ENCODE data around the gene SLC12A6. TPM values are rescaled to one million over a fixed set of nuclear protein-coding genes. Genes with fewer than 3 reads are reported as not detected.
A peak's percentile ranks its signal among the peaks of the same experiment; 100 is the strongest.
"Not testable (repeated sequence)": the region's sequence is repeated elsewhere in the genome, so short reads cannot be mapped to it uniquely, and the experiment has no call there.

Gene SLC12A6
- total RNA-seq: 10 to 100 TPM; 32.6 to 47.8 (median 42.1) TPM

- WGBS, 2 donors: 1 to 2% methylated on average over 13 to 23 of the region's 78 CpGs
- H3K4me1 ChIP-seq: peaks cover 32 to 39% of the 10 kb centered on the region in 2 donors
- TF ChIP-seq CTCF (IDR thresholded peaks at IDR 0.05): no peak
- TF ChIP-seq POLR2A (IDR thresholded peaks at IDR 0.05): peak; percentile 34 to 85
- H3K27ac ChIP-seq: peak within 1 kb of the TSS; percentile 67 to 92 (median 88)
- peak within 1 kb of the TSS; percentile 95 to 98 (median 97) for H3K4me3 ChIP-seq (replicated peaks in 1 of 3)
- peaks cover 0 to 11% of the 10 kb centered on the region in 2 donors for H3K36me3 ChIP-seq
- H3K27me3 ChIP-seq: no peaks in the 10 kb centered on the region
- peak; percentile 91 to 93 for DNase-seq
- no peaks in the 10 kb centered on the region for H3K9me3 ChIP-seq
- intact Hi-C loops (cut with DNase I): no loop called here
Measured at GRCh38 chr15:34337557-34338306, at the start of gene SLC12A6. Gene SLC12A6 (minus strand): TSS chr15:34337781. CDS start chr15:34336680, 1,101 bp downstream.

- H3K4me1 ChIP-seq; H3K27ac ChIP-seq; intact Hi-C loops (cut with DNase I); H3K36me3 ChIP-seq; H3K27me3 ChIP-seq; DNase-seq; H3K4me3 ChIP-seq (replicated peaks in 1 of 3); H3K9me3 ChIP-seq: not testable (repeated sequence)
- WGBS, 2 donors: no CpG with 5 or more reads among the region's 19 CpGs
Measured at GRCh38 chr15:34381829-34382521, 44.4 kb upstream of the SLC12A6 start.

GRCh38 chr15:34380491-34380890, 42.9 kb upstream of the SLC12A6 start:
- 94 to 96% methylated on average over 4 of the region's 4 CpGs for WGBS, 2 donors
- H3K27me3 ChIP-seq; intact Hi-C loops (cut with DNase I); H3K4me3 ChIP-seq (replicated peaks in 1 of 3); H3K4me1 ChIP-seq; DNase-seq; H3K36me3 ChIP-seq; H3K27ac ChIP-seq; H3K9me3 ChIP-seq: not testable (repeated sequence)

- Histone ChIP-seq H3K36me3 (no peaks in the 10 kb centered on the region), H3K4me3 (replicated peaks in 1 of 3) (no peak overlapping the region), H3K27me3 (no peaks in the 10 kb centered on the region), H3K9me3 (no peaks in the 10 kb centered on the region), H3K27ac (no peak overlapping the region), H3K4me1 (no peaks in the 10 kb centered on the region)
- no peak for DNase-seq
- TF ChIP-seq POLR2A (IDR thresholded peaks at IDR 0.05): no peak
- TF ChIP-seq CTCF (IDR thresholded peaks at IDR 0.05): no peak
- intact Hi-C loops (cut with DNase I): no loop called here
- 94 to 99% methylated on average over 2 of the region's 2 CpGs for WGBS, 2 donors
Measured at GRCh38 chr15:34376856-34377255, 39.3 kb upstream of the SLC12A6 start.

GRCh38 chr15:34375541-34375940, 38.0 kb upstream of the SLC12A6 start:
- H3K4me3 ChIP-seq (replicated peaks in 1 of 3); H3K9me3 ChIP-seq; intact Hi-C loops (cut with DNase I); H3K4me1 ChIP-seq; DNase-seq; H3K27me3 ChIP-seq; H3K36me3 ChIP-seq; H3K27ac ChIP-seq: not testable (repeated sequence)
- 78 to 83% methylated on average over 2 of the region's 2 CpGs for WGBS, 2 donors

GRCh38 chr15:34374816-34375215, 37.2 kb upstream of the SLC12A6 start:
- no peak for TF ChIP-seq CTCF (IDR thresholded peaks at IDR 0.05)
- no peak for DNase-seq
- Histone ChIP-seq H3K27me3 (no peaks in the 10 kb centered on the region), H3K4me3 (replicated peaks in 1 of 3) (no peak overlapping the region), H3K9me3 (no peaks in the 10 kb centered on the region), H3K36me3 (no peaks in the 10 kb centered on the region), H3K4me1 (no peaks in the 10 kb centered on the region), H3K27ac (no peak overlapping the region)
- WGBS, 2 donors: 74 to 96% methylated on average over 2 of the region's 2 CpGs
- intact Hi-C loops (cut with DNase I): no loop called here
